ENCODE data around the gene DNAJB8.

The DNAJB8 gene

GRCh38 chr3:128442949-128443348 is 23.7 kb downstream of the DNAJB8 start:
- peaks cover 8% of the 10 kb centered on the region for H3K9me3 Mint-ChIP-seq
- no peak for DNase-seq
- no peaks in the 10 kb centered on the region for H3K36me3 Mint-ChIP-seq (ENCODE audit: low read depth)
- H3K27ac Mint-ChIP-seq = no peak overlapping the region
- H3K4me1 Mint-ChIP-seq = peaks cover 6% of the 10 kb centered on the region
- no peak overlapping the region for H3K4me3 Mint-ChIP-seq
- no peak for TF ChIP-seq CTCF (IDR thresholded peaks at IDR 0.05)
- H3K27me3 Mint-ChIP-seq (ENCODE audit: low read depth, poor library complexity) = peaks cover 72% of the 10 kb centered on the region

- peaks cover 69% of the 10 kb centered on the region for H3K27me3 Mint-ChIP-seq (ENCODE audit: low read depth, poor library complexity)
- no peak overlapping the region for H3K27ac Mint-ChIP-seq
- peaks cover 6% of the 10 kb centered on the region for H3K4me1 Mint-ChIP-seq
- TF ChIP-seq CTCF (IDR thresholded peaks at IDR 0.05) = no peak
- DNase-seq = no peak
- H3K9me3 Mint-ChIP-seq = peaks cover 8% of the 10 kb centered on the region
- no peaks in the 10 kb centered on the region for H3K36me3 Mint-ChIP-seq (ENCODE audit: low read depth)
- no peak overlapping the region for H3K4me3 Mint-ChIP-seq
These were observed 24.6 kb downstream of the DNAJB8 start for GRCh38 chr3:128442070-128442469.

DNA sequence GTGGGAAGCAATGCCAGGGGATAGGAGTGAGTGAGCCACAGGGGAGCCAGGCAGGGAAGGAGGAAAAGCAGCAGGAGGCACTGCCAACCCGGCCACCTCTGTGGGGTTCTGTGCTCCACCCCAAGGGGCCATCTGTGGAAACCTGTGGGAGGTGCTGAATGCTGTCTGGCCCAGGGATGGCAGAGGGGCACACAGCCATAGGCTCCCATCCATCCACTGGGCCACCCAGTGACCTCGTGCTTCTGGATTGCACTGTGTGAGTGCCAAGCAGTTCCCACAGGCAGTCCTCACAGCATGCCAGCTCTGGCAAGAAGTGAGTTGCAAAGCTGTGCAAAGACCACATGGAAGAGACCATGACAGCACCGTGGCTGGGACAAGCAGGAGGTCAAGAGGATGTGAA is 27.5 kb downstream of the DNAJB8 start:
- no peak overlapping the region for H3K4me3 Mint-ChIP-seq
- H3K36me3 Mint-ChIP-seq (ENCODE audit: low read depth) = no peaks in the 10 kb centered on the region
- TF ChIP-seq CTCF (IDR thresholded peaks at IDR 0.05) = no peak
- peaks cover 68% of the 10 kb centered on the region for H3K27me3 Mint-ChIP-seq (ENCODE audit: low read depth, poor library complexity)
- peaks cover 12% of the 10 kb centered on the region for H3K4me1 Mint-ChIP-seq
- DNase-seq = no peak
- H3K27ac Mint-ChIP-seq = no peak overlapping the region
- H3K9me3 Mint-ChIP-seq = no peaks in the 10 kb centered on the region

DNA sequence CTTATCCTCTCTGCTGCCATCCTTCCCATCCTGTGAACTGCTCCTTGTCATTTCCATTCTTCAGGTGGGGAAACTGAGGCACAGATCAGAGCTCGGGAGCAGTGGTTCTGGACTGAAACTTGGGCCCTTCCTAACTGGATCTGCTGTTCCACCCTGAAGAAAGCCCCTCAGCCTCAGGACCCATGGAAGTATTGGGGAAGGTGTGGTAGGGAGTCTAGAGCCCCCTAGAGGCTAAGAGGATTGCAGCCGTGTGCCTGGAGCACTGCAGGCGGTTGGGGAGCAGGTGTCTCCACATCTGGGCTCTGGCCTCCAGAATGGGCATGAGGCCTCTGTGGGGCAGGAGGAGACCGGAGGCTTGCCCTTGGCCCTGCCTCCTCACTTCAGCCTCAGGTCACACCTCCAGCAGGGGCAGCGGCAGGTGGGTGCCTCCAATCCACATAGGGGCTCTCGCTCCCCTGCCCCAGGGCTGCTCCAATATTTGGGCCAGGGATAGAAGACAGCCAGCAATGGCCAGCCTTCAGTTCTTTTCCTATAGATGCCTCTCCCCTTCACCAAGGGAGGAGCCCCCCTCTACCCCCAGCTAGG is 28.1 kb downstream of the DNAJB8 start:
- H3K4me3 Mint-ChIP-seq = no peak overlapping the region
- no peak for DNase-seq
- H3K27ac Mint-ChIP-seq = no peak overlapping the region
- TF ChIP-seq CTCF (IDR thresholded peaks at IDR 0.05) = peak; percentile 47
- H3K36me3 Mint-ChIP-seq (ENCODE audit: low read depth) = no peaks in the 10 kb centered on the region
- peaks cover 70% of the 10 kb centered on the region for H3K27me3 Mint-ChIP-seq (ENCODE audit: low read depth, poor library complexity)
- no peaks in the 10 kb centered on the region for H3K9me3 Mint-ChIP-seq
- H3K4me1 Mint-ChIP-seq = peaks cover 17% of the 10 kb centered on the region

DNA sequence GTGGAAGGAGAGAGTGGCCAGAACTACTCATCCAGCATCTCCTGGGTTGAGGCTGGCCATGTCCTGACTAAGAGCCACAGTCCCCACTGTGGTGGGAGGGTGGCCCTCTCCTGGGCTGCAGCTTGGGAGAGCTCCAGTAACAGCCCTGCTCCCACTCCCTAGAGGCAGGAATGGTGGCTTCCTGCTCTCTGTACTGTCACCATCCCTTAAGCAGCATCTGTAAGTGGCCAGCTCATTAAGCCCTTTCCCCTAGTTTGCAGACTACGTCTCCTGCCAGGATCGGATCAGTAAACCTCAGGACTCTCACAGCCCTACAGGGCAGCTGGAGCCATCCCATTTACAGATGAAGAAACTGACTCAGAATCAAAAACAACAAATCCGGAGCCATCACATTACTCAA is 30.5 kb downstream of the DNAJB8 start:
- DNase-seq = no peak
- peaks cover 25% of the 10 kb centered on the region for H3K4me1 Mint-ChIP-seq
- H3K9me3 Mint-ChIP-seq = no peaks in the 10 kb centered on the region
- H3K27me3 Mint-ChIP-seq (ENCODE audit: low read depth, poor library complexity) = peaks cover 79% of the 10 kb centered on the region
- H3K36me3 Mint-ChIP-seq (ENCODE audit: low read depth) = no peaks in the 10 kb centered on the region
- H3K4me3 Mint-ChIP-seq = no peak overlapping the region
- H3K27ac Mint-ChIP-seq = no peak overlapping the region
- TF ChIP-seq CTCF (IDR thresholded peaks at IDR 0.05) = no peak

GRCh38 chr3:128435561-128435960 is 31.1 kb downstream of the DNAJB8 start:
- Mint-ChIP-seq H3K27ac (no peak overlapping the region), H3K9me3 (no peaks in the 10 kb centered on the region), H3K4me3 (no peak overlapping the region), H3K36me3 (ENCODE audit: low read depth) (no peaks in the 10 kb centered on the region), H3K27me3 (ENCODE audit: low read depth, poor library complexity) (peaks cover 79% of the 10 kb centered on the region), H3K4me1 (peaks cover 25% of the 10 kb centered on the region)
- no peak for TF ChIP-seq CTCF (IDR thresholded peaks at IDR 0.05)
- no peak for DNase-seq
